PC-3 (cell line): ENCODE measurements around the gene DISC1.

ENCODE experiments used
- EZH2 ChIP-seq: fragments of 300-600 bp; sonication (generic); IDR thresholded peaks from one replicate; pipeline ENCODE4 v1.6.1; 2017; ENCODE audit warnings: antibody characterized with exemption, mild to moderate bottlenecking, low read length; ENCODE audit not compliant: unreplicated experiment
- TF ChIP-seq, protein P1 (sequence below): fragments of 300-600 bp; sonication (generic); conservative IDR thresholded peaks from 2 replicates; pipeline ENCODE4 v1.5.1; 2017; ENCODE audit warnings: antibody characterized with exemption, low read depth, mild to moderate bottlenecking, low read length

GRCh38 chr1:231879296-231879695 lies 252.7 kb downstream of the DISC1 start:
- TF ChIP-seq, protein P1, sequence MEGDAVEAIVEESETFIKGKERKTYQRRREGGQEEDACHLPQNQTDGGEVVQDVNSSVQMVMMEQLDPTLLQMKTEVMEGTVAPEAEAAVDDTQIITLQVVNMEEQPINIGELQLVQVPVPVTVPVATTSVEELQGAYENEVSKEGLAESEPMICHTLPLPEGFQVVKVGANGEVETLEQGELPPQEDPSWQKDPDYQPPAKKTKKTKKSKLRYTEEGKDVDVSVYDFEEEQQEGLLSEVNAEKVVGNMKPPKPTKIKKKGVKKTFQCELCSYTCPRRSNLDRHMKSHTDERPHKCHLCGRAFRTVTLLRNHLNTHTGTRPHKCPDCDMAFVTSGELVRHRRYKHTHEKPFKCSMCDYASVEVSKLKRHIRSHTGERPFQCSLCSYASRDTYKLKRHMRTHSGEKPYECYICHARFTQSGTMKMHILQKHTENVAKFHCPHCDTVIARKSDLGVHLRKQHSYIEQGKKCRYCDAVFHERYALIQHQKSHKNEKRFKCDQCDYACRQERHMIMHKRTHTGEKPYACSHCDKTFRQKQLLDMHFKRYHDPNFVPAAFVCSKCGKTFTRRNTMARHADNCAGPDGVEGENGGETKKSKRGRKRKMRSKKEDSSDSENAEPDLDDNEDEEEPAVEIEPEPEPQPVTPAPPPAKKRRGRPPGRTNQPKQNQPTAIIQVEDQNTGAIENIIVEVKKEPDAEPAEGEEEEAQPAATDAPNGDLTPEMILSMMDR, result no peak
- TF ChIP-seq EZH2, result no peak
